Fibroblast of lung (primary cell): ENCODE measurements around the gene VPS13D.

Experiments
- CTCF ChIP-seq, 2 donors: IDR thresholded peaks in 1 of 2; conservative IDR thresholded peaks in 1 of 2; 1 replicate in 1 of 2; 2 replicates in 1 of 2; pipeline ENCODE4 v1.5.1; 2011 to 2012; ENCODE audit warnings: low read length in 2 of 2, control low read depth in 1 of 2, inconsistent platforms in 1 of 2, low read depth in 1 of 2, mild to moderate bottlenecking in 1 of 2
- EZH2 ChIP-seq: IDR thresholded peaks from 2 replicates; pipeline ENCODE4 v1.5.1; 2012; ENCODE audit warnings: low read length, control low read depth, mild to moderate bottlenecking; ENCODE audit errors: missing control alignments

- no peak for TF ChIP-seq CTCF (conservative IDR thresholded peaks at IDR 0.05 in 1 of 2, IDR thresholded peaks at IDR 0.05 in 1 of 2; ENCODE audit: low read depth in 1 of 2, low read length in 2 of 2)
- TF ChIP-seq EZH2, result no peak
These were observed 33.0 kb upstream of the VPS13D start for GRCh38 chr1:12196641-12197482.
